WTC11 (cell line): ENCODE results near the gene UQCRQ. TPM values are rescaled to one million over a fixed set of nuclear protein-coding genes. Genes with fewer than 3 reads are reported as not detected.
A peak's percentile ranks its signal among the peaks of the same experiment; 100 is the strongest.

Source experiments
- ATAC-seq: fragments of 200-7000 bp; cut with Tn5 transposase; 2 replicates; pipeline ENCODE4 v1.10.0; 2021; ENCODE audit warnings: mild to moderate bottlenecking, moderate library complexity
- CTCF ChIA-PET: fragments of 300-600 bp; sonication (Branson Sonifier 250); formaldehyde crosslinking; loops from one replicate; lab custom pipeline; 2021; ENCODE audit warnings: antibody characterized with exemption; lab: Charles Lee
- POLR2A ChIA-PET: fragments of 350-600 bp; sonication (Branson Sonifier 250); formaldehyde crosslinking; loops from one replicate; lab custom pipeline; 2021; ENCODE audit warnings: antibody characterized with exemption; lab: Charles Lee
- DNase-seq: peaks from one replicate; pipeline ENCODE4 v3.0.0; 2021; ENCODE audit warnings: low spot score
- H3K27ac Mint-ChIP-seq: 2 replicates; pipeline ENCODE4 v1.8.0; 2021; ENCODE audit warnings: mixed read lengths
- H3K27me3 Mint-ChIP-seq: 2 replicates; pipeline ENCODE4 v1.8.0; 2021; ENCODE audit warnings: low read depth, mild to moderate bottlenecking, moderate library complexity, mixed read lengths
- H3K36me3 Mint-ChIP-seq: 2 replicates; pipeline ENCODE4 v1.8.0; 2021; ENCODE audit warnings: mixed read lengths
- H3K4me1 Mint-ChIP-seq: 2 replicates; pipeline ENCODE4 v1.8.0; 2022; ENCODE audit warnings: mixed read lengths
- H3K4me3 Mint-ChIP-seq: 2 replicates; pipeline ENCODE4 v1.8.0; 2021; ENCODE audit warnings: mild to moderate bottlenecking, moderate library complexity, mixed read lengths
- H3K9me3 Mint-ChIP-seq: 2 replicates; pipeline ENCODE4 v1.8.0; 2021; ENCODE audit warnings: mixed read lengths
- EMX1 ChIP-seq: fragments of 250-450 bp; sonication (Bioruptor Pico); IDR thresholded peaks from 2 replicates; pipeline ENCODE4 v1.8.0; 2021; ENCODE audit warnings: mild to moderate bottlenecking
- GABPB1 ChIP-seq: sonication (generic); formaldehyde crosslinking; IDR thresholded peaks from 2 replicates; pipeline ENCODE4 v1.8.1; 2023; ENCODE audit warnings: mild to moderate bottlenecking, missing genetic modification reagents
- NFE2L1 ChIP-seq: sonication (generic); formaldehyde crosslinking; IDR thresholded peaks from 2 replicates; pipeline ENCODE4 v1.8.1; 2023; ENCODE audit warnings: missing genetic modification reagents
- SMAD3 ChIP-seq: sonication (generic); formaldehyde crosslinking; IDR thresholded peaks from 2 replicates; pipeline ENCODE4 v1.8.0; 2022; ENCODE audit warnings: missing genetic modification reagents, mild to moderate bottlenecking, borderline replicate concordance
- TCF7 ChIP-seq: sonication (generic); formaldehyde crosslinking; IDR thresholded peaks from 2 replicates; pipeline ENCODE4 v1.8.0; 2022; ENCODE audit warnings: mild to moderate bottlenecking, low read depth, missing genetic modification reagents, moderate library complexity
- TEAD4 ChIP-seq: sonication (generic); formaldehyde crosslinking; IDR thresholded peaks from 2 replicates; pipeline ENCODE4 v1.8.0; 2022; ENCODE audit warnings: mild to moderate bottlenecking, missing genetic modification reagents
- ZNF138 ChIP-seq: sonication (generic); formaldehyde crosslinking; conservative IDR thresholded peaks from 2 replicates; pipeline ENCODE4 v1.8.1; 2022; ENCODE audit warnings: mild to moderate bottlenecking, moderate library complexity, missing genetic modification reagents
- ZNF263 ChIP-seq: sonication (generic); formaldehyde crosslinking; IDR thresholded peaks from 2 replicates; pipeline ENCODE4 v1.8.1; 2022; ENCODE audit warnings: low read depth, mild to moderate bottlenecking, moderate library complexity, missing genetic modification reagents
- ZNF317 ChIP-seq: sonication (generic); formaldehyde crosslinking; IDR thresholded peaks from 2 replicates; pipeline ENCODE4 v1.8.1; 2023; ENCODE audit warnings: low read depth, mild to moderate bottlenecking, moderate library complexity, missing genetic modification reagents, borderline replicate concordance
- total RNA-seq: library from RNA; stranded (reverse); gene quantifications from 3 replicates; pipeline ENCODE4 v1.2.3, GENCODE V29; 2021
- TF ChIP-seq, protein P1 (sequence below): sonication (generic); formaldehyde crosslinking; IDR thresholded peaks from 2 replicates; pipeline ENCODE4 v1.8.0; 2023; ENCODE audit warnings: missing genetic modification reagents, mild to moderate bottlenecking, borderline replicate concordance
- TF ChIP-seq, protein P2 (sequence below): sonication (generic); formaldehyde crosslinking; IDR thresholded peaks from 2 replicates; pipeline ENCODE4 v1.8.1; 2023; ENCODE audit warnings: mild to moderate bottlenecking, missing genetic modification reagents, moderate library complexity
- TF ChIP-seq, protein P3 (sequence below): sonication (generic); formaldehyde crosslinking; IDR thresholded peaks from 2 replicates; pipeline ENCODE4 v1.8.1; 2022; ENCODE audit warnings: mild to moderate bottlenecking, moderate library complexity, missing genetic modification reagents
- TF ChIP-seq, protein P4 (sequence below): sonication (generic); formaldehyde crosslinking; IDR thresholded peaks from 2 replicates; pipeline ENCODE4 v1.8.1; 2022; ENCODE audit warnings: low read depth, mild to moderate bottlenecking, moderate library complexity, missing genetic modification reagents, borderline replicate concordance
- TF ChIP-seq, protein P5 (sequence below): sonication (generic); formaldehyde crosslinking; IDR thresholded peaks from 2 replicates; pipeline ENCODE4 v1.8.0; 2022; ENCODE audit warnings: missing genetic modification reagents
- TF ChIP-seq, protein P6 (sequence below): sonication (generic); formaldehyde crosslinking; IDR thresholded peaks from 2 replicates; pipeline ENCODE4 v1.8.0; 2023; ENCODE audit warnings: missing genetic modification reagents

Gene UQCRQ
- total RNA-seq, 1 experiment from 2014 or later: 256 TPM

DNA sequence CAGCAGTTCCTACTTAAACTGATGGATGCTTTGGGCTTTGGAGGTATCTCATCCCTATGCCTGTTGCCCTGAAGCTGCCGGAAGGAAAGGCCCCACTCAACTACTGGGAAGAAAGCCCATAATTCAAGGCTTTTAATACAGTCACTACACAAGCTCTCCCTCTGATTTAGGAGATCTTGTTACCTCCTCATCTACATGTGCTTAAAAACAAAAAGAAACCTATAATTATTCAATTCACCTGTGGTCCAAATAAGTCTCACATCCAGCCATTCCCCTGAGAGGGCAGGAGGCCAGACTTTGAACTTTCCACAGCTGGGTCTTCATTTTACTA is 6.3 kb downstream of the UQCRQ start:
- POLR2A ChIA-PET: no interaction called here
- TF ChIP-seq, protein P1, sequence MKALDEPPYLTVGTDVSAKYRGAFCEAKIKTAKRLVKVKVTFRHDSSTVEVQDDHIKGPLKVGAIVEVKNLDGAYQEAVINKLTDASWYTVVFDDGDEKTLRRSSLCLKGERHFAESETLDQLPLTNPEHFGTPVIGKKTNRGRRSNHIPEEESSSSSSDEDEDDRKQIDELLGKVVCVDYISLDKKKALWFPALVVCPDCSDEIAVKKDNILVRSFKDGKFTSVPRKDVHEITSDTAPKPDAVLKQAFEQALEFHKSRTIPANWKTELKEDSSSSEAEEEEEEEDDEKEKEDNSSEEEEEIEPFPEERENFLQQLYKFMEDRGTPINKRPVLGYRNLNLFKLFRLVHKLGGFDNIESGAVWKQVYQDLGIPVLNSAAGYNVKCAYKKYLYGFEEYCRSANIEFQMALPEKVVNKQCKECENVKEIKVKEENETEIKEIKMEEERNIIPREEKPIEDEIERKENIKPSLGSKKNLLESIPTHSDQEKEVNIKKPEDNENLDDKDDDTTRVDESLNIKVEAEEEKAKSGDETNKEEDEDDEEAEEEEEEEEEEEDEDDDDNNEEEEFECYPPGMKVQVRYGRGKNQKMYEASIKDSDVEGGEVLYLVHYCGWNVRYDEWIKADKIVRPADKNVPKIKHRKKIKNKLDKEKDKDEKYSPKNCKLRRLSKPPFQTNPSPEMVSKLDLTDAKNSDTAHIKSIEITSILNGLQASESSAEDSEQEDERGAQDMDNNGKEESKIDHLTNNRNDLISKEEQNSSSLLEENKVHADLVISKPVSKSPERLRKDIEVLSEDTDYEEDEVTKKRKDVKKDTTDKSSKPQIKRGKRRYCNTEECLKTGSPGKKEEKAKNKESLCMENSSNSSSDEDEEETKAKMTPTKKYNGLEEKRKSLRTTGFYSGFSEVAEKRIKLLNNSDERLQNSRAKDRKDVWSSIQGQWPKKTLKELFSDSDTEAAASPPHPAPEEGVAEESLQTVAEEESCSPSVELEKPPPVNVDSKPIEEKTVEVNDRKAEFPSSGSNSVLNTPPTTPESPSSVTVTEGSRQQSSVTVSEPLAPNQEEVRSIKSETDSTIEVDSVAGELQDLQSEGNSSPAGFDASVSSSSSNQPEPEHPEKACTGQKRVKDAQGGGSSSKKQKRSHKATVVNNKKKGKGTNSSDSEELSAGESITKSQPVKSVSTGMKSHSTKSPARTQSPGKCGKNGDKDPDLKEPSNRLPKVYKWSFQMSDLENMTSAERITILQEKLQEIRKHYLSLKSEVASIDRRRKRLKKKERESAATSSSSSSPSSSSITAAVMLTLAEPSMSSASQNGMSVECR (CRISPR knock-in tag): no peak
- Mint-ChIP-seq H3K4me1 (no peaks in the 10 kb centered on the region), H3K36me3 (peaks cover 21% of the 10 kb centered on the region), H3K4me3 (no peak overlapping the region), H3K27me3 (no peaks in the 10 kb centered on the region), H3K27ac (no peak overlapping the region), H3K9me3 (no peaks in the 10 kb centered on the region)
- CTCF ChIA-PET: interaction anchor here (1.3 to 2.2 kb wide), 2 partner anchors 10 to 38 kb away, joined by 3 to 6 read pairs; no protein-coding TSS in a partner anchor
- no peak for DNase-seq
- ATAC-seq: no peak

DNA sequence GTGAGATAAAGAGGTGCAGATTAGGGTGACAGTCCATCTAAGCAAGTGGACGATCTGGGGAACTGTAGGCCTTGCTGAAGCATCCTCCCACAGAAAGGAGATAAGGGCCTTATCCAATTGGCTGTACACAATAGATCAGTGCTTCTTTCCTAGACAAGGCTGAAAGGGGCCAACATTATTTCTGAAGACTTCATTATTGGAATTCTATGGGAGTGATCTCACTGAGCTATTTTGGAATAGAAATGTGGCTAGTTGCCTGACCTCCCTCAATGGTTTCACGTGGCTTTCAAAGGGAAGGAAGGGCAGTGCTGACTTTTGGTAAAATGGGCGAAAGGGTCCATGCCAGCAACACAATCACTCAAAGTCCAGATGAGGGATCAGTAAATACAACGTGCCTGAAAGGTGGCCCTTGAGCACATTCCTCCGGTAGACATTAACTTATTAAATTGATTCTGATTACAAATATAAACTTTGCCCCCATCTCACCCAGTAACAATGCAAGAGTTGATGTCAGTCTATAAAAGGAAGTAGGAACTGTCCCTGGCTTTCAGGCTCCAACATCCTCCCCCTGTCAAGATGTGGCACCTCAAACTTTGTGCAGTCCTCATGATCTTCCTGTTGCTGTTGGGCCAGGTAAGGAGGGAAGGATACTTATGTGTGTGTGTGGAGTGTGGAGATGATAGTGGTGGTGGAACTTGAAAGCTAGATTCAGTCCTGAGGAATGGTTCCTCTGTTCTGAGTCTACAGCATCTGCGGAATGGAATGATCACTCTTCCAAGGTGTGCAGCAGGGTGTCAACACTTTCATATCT is 6.9 kb downstream of the UQCRQ start, which contains the start of gene LEAP2:
LEAP2 (plus strand) TSS at position 550 of the 811 bp plus-strand sequence; CDS start at position 577, 27 bp downstream.
- H3K27ac Mint-ChIP-seq: no peak within 1 kb of the TSS; the same call in 1 of the 2 replicates
- H3K4me1 Mint-ChIP-seq: no peaks in the 10 kb centered on the region
- ATAC-seq (no peak), DNase-seq (no peak)
- no peaks in the 10 kb centered on the region for H3K9me3 Mint-ChIP-seq
- H3K27me3 Mint-ChIP-seq: no peaks in the 10 kb centered on the region
- TF ChIP-seq SMAD3 (CRISPR knock-in tag) (no peak), GABPB1 (CRISPR knock-in tag) (peak; percentile 40; the same call in 1 of the 2 replicates)
- peaks cover 22% of the 10 kb centered on the region for H3K36me3 Mint-ChIP-seq
- CTCF ChIA-PET: interaction anchor here (1.3 to 2.2 kb wide), 2 partner anchors 10 to 39 kb away, joined by 3 to 6 read pairs; no protein-coding TSS in a partner anchor
- POLR2A ChIA-PET: no interaction called here
- H3K4me3 Mint-ChIP-seq: no peak within 1 kb of the TSS

DNA sequence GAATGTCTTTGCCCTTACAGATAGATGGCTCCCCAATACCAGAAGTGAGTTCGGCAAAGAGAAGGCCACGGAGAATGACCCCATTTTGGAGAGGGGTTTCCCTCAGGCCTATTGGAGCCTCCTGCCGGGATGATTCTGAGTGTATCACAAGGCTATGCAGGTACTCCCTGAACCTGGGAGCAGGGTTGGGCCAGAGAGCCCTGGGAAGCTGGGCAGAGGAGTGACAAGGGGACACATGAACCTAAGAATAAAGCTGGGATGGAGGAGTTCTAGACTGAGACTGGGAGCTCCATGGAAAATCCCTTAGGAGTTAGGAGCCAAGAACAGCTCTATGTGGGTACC is 7.5 kb downstream of the UQCRQ start:
- H3K27ac Mint-ChIP-seq: no peak overlapping the region

More for the DNA sequence above, 7.5 kb downstream of the UQCRQ start:
- TF ChIP-seq ZNF263: no peak
- TF ChIP-seq, protein P2, sequence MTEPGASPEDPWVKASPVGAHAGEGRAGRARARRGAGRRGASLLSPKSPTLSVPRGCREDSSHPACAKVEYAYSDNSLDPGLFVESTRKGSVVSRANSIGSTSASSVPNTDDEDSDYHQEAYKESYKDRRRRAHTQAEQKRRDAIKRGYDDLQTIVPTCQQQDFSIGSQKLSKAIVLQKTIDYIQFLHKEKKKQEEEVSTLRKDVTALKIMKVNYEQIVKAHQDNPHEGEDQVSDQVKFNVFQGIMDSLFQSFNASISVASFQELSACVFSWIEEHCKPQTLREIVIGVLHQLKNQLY (CRISPR knock-in tag): no peak
- TF ChIP-seq, protein P3, sequence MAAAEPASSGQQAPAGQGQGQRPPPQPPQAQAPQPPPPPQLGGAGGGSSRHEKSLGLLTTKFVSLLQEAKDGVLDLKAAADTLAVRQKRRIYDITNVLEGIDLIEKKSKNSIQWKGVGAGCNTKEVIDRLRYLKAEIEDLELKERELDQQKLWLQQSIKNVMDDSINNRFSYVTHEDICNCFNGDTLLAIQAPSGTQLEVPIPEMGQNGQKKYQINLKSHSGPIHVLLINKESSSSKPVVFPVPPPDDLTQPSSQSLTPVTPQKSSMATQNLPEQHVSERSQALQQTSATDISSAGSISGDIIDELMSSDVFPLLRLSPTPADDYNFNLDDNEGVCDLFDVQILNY: no peak
- no peak for TF ChIP-seq NFE2L1
- TF ChIP-seq, protein P4, sequence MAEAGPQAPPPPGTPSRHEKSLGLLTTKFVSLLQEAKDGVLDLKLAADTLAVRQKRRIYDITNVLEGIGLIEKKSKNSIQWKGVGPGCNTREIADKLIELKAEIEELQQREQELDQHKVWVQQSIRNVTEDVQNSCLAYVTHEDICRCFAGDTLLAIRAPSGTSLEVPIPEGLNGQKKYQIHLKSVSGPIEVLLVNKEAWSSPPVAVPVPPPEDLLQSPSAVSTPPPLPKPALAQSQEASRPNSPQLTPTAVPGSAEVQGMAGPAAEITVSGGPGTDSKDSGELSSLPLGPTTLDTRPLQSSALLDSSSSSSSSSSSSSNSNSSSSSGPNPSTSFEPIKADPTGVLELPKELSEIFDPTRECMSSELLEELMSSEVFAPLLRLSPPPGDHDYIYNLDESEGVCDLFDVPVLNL (CRISPR knock-in tag): no peak
- no peak for TF ChIP-seq TEAD4 (CRISPR knock-in tag)
- no peak for TF ChIP-seq EMX1 (CRISPR knock-in tag)
- no peak for TF ChIP-seq ZNF317 (CRISPR knock-in tag)
- no peak for TF ChIP-seq ZNF138 (CRISPR knock-in tag)
- TF ChIP-seq, protein P5, sequence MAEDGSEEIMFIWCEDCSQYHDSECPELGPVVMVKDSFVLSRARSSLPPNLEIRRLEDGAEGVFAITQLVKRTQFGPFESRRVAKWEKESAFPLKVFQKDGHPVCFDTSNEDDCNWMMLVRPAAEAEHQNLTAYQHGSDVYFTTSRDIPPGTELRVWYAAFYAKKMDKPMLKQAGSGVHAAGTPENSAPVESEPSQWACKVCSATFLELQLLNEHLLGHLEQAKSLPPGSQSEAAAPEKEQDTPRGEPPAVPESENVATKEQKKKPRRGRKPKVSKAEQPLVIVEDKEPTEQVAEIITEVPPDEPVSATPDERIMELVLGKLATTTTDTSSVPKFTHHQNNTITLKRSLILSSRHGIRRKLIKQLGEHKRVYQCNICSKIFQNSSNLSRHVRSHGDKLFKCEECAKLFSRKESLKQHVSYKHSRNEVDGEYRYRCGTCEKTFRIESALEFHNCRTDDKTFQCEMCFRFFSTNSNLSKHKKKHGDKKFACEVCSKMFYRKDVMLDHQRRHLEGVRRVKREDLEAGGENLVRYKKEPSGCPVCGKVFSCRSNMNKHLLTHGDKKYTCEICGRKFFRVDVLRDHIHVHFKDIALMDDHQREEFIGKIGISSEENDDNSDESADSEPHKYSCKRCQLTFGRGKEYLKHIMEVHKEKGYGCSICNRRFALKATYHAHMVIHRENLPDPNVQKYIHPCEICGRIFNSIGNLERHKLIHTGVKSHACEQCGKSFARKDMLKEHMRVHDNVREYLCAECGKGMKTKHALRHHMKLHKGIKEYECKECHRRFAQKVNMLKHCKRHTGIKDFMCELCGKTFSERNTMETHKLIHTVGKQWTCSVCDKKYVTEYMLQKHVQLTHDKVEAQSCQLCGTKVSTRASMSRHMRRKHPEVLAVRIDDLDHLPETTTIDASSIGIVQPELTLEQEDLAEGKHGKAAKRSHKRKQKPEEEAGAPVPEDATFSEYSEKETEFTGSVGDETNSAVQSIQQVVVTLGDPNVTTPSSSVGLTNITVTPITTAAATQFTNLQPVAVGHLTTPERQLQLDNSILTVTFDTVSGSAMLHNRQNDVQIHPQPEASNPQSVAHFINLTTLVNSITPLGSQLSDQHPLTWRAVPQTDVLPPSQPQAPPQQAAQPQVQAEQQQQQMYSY (CRISPR knock-in tag): no peak
- TF ChIP-seq TCF7 (CRISPR knock-in tag): no peak
- TF ChIP-seq, protein P6, sequence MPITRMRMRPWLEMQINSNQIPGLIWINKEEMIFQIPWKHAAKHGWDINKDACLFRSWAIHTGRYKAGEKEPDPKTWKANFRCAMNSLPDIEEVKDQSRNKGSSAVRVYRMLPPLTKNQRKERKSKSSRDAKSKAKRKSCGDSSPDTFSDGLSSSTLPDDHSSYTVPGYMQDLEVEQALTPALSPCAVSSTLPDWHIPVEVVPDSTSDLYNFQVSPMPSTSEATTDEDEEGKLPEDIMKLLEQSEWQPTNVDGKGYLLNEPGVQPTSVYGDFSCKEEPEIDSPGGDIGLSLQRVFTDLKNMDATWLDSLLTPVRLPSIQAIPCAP (CRISPR knock-in tag): no peak
- no peak overlapping the region for H3K4me3 Mint-ChIP-seq
- H3K9me3 Mint-ChIP-seq: no peaks in the 10 kb centered on the region
- ChIA-PET POLR2A (no interaction called here), CTCF (interaction anchor here (2.2 kb wide), 1 partner anchor 9 kb away, joined by 6 read pairs; no protein-coding TSS in a partner anchor)
- no peaks in the 10 kb centered on the region for H3K27me3 Mint-ChIP-seq
- peaks cover 22% of the 10 kb centered on the region for H3K36me3 Mint-ChIP-seq
- DNase-seq: no peak
- H3K4me1 Mint-ChIP-seq: no peaks in the 10 kb centered on the region
- ATAC-seq: no peak
